GM04504 (cell line): ENCODE data around the gene FAM240B.

Experiments used
- DNase-seq: peaks from one replicate; pipeline ENCODE4 v3.0.0-alpha.2; 2012; ENCODE audit warnings: low read depth

Gene FAM240B

DNA sequence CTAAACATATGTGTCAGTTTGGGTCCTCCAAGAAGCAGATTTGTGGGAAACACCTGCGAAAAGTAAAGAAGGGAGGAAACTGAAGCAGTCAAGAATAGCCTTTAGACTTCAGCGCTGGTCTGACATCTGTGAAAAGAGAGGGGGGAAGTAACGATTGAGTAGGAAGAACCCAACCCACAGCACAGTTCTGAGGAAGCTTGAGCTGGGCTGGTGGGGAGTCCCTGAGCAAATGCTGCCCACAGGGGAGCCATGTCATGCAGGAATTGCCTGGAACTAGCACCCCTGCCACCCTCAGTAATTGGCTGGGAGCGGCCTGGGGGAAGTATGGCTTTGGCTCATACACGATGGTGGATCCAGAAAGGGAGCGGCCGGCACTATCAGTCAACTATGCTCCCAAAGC lies 20.6 kb downstream of the FAM240B start:
- DNase-seq: no peak

DNA sequence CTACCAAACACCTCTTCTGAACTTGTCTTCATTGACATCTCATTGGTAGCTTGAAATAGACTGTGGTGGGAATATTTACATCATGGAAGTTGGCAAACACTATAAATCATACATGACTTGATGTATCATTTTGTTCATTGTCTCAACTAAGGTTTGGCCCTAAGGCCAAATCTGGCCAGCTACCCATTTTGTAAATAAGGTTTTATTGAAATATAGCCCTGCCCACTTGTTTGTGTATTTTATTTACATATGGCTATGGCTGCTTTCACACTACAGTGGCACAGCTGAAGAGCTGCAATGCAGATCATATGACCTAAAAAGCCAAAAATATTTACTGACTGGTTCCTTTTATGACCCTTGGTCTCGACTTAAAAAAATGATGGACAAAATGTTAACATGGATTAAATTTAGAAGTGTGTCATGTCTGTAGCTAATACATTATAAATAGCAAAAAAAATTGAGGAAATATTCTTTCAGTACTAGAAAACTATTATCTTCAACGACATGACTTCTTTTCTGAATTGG lies 22.1 kb downstream of the FAM240B start:
- DNase-seq: no peak

DNA sequence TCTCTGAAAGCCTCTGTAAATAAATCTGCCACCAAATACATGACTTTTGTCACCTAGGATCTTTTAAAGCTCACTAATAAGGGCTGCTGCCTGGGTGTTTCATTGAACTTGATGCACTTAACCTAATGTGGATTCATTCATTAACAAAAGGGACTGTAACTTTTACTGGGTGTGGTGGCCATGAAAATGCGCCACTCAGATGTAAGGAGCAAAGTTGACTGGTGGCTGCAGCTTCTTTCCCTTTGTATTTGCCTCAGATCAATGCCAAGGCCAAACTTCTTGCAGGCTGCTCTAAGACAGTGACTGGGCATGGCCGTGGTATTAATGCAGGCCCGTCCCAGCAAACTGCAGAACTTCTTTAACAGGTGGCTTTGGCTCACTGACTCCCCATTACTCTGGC lies 22.9 kb downstream of the FAM240B start:
- DNase-seq: no peak

DNA sequence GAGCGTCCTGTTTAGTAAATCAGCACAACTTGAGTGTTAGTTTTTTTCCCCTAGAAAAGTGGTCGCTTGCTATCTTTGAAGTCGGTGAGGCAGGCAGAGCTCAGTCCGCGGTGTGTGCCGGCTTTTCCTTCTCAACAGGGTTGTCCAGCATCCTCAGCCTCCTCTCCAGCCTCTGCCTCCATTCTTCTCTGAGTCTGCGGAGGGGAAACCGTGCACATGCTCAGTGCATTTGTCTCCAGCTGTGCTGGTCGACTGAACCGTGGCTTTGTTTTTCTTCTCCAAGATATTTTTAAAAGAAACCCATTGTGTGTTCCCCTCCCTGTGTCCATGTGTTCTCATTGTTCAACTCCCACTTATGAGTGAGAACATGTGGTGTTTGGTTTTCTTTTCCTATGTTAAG lies 25.3 kb downstream of the FAM240B start:
- DNase-seq: no peak

DNA sequence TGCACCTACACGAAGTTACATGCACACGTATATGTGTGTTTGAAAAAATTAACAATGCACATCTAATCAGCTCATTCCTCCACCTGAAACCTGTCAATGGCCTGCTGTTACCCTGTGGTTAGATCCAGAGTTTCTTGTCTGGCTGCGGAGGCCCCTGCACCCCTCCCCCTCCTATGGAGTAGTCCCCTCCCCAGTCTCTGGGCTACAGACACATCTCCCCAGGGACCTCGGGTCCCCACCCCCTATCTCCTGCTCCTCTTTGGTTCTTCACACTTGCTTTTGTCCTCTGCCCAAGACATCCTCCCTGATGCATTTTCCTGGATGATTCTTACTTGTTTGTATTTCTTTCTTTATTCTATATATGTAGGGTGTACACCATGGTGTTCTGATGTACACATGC lies 27.2 kb downstream of the FAM240B start:
- DNase-seq: no peak

DNA sequence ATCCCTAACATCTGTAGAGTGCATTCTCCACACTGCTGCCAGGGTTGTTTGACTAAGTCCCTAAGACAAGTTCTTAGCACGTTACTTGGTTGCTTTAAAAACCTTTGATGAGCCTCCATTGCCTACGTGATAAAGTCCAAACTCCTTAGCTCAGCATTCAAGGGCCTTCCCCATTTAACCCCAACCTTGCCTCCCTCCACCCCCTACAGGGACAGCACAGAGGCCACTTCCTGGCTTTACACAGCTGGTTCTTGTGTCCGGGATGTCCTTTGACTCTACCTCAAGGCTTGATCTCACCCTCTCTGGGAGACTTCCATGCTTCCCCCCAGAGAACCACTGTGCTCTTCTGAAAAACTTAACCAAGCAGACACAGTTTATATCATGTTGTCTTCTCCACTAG lies 29.4 kb downstream of the FAM240B start:
- DNase-seq: no peak

DNA sequence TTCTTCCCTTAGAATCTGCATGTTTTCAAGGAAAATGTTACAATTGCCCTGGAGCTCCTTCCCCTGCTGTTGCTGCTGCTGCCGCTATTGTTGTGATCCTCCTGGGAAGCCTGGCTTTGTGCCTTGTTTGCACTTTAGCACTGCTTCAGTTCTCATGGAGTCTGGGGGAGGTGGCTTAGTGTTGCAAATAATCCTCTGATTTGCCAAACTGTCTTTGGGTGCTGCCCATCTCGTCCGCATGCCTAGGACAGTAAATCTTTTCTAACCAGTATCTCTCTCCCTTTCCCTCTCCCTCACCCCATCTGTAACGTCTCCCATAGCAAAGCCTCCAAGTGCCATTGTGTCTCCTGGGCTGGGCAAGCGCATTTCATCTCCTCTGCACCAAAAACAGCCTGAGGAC lies 30.3 kb downstream of the FAM240B start:
- DNase-seq: no peak

DNA sequence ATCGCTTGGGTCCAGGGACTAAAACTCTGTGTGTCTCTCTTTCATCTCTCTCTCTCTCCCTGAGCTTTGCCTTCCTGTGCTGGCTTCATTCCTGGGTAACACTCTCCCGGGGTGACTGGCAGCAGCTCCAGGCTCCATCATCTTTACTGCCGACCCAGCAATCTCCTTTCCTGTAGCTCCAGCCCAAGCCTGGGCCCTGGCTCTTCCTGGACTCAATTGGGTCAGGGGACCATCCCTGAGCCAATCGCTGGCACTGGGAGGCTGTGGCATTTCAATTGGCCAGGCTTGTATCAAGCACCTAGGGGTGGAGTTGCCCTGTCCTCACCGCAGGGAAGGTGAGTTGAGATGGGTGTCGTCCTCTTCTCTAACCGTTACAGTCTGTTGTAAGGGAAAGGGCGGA lies 31.9 kb downstream of the FAM240B start:
- DNase-seq: no peak

DNA sequence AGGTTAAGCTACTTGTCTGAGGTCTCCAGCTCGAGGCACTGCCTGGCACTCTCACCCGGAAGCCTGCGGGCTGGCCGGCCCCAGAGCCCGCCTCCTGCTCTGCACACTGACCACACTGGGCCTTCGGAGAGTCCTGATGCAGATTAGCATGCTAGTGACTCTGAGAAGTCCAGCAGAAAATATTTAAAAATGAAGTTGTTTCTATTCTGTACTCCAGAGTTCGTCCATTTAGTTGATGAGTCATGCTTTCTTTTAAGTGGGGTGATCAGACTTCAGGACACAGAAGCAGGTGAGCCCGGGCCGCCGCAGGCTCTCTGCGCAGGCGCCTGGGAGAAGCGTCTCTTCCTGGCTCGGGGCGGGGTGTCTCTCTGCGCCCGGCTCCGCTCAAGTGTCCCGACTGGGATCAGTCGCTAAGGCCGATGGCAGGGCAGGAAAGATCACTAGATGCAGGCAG lies 32.5 kb downstream of the FAM240B start:
- no peak for DNase-seq

DNA sequence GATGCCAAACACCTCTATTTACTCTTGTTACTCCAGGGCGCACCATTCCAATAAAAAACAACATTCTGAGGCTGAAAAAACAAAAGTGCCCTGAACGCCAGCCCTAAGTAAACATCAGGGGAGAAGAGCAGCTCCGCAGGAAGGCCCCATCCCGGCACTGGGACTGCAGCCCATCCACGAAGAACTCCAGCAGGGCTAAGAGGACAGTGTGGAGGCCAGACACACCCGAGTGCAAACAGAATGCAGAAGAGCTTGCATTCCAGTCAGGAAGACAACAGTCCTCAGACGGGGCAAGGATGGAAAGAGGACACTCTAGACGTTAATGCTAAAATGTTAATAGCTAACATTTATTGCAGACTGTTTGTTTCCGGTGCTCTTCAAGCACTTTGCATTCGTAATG lies 33.0 kb downstream of the FAM240B start:
- no peak for DNase-seq

DNA sequence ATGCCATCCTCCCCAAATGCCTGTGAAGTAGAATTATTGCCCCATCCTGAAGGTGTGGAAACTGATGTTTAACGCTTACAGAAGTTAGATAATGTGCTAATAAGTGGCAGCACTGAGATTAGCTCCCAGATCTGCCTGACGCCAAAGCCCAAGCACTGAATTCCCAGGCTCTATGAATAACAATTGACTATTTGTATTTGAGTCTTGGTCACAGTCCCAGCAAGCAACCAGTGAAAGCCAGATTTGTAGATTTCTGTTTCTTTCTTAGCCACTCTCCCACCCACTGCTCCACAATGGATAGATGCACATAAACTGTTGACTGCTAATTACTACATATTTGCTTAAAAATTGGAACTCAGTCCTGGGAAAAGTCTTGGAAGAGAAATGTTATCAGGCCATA lies 34.4 kb downstream of the FAM240B start:
- no peak for DNase-seq

DNA sequence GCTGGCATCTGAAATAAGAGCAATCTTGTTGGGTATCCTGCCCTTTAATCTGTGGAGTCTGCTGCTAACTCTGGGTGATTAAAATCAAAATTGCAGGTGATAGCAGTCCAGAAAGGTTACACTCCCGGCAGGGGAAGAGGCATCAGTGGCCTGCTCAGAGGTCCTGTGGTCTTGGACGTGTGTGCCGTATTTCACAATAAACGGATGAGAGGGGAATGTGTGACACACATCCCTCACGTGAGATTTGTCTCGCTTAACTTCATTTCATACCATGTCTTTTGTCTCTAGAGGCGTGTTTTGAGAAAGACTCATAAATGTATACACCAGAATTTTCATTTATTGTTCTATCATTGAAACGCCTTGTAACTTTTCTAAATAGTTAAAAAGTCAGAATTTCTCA lies 36.6 kb downstream of the FAM240B start:
- no peak for DNase-seq

DNA sequence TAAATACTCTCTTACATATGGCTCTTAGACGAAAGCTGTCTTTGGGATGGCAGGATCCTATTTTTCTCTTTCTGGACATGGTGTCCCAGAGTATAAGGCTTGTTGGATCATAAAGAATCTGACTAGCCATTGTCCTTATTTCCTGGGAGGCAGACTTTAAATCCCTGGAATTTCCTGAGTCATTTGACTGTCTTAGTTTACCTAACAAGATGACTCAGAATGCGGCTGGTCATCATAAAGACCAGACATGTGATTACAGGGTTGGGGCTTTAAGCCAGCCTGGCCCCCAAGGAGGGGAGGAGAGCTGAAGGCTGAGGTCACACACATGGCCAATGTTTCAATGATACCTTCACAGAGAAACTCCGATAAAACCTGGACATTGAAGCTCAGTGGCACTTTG lies 37.2 kb downstream of the FAM240B start:
- DNase-seq: peak; percentile 17

DNA sequence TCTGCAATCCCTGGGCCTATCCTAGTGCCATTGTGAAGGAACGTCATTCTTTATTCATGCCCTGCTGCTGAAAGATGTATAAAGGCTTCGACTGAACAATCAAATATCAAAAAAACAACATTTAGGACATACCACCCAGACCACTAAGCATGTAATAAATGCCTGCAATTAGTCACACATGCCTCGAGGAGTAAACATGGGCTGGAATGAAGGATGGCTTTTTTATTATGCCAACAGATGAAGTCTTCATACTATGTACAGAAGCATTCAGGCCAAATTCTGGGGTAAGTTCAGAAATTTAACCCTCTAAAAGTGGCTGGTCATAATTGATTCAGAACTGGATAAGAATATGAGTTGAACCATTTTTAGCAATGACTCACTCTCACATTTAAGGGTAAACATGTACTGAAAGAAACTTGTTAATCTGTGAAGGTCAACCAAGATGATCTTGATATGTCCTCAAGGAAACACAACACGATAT lies 38.1 kb downstream of the FAM240B start:
- peak; percentile 11 for DNase-seq

DNA sequence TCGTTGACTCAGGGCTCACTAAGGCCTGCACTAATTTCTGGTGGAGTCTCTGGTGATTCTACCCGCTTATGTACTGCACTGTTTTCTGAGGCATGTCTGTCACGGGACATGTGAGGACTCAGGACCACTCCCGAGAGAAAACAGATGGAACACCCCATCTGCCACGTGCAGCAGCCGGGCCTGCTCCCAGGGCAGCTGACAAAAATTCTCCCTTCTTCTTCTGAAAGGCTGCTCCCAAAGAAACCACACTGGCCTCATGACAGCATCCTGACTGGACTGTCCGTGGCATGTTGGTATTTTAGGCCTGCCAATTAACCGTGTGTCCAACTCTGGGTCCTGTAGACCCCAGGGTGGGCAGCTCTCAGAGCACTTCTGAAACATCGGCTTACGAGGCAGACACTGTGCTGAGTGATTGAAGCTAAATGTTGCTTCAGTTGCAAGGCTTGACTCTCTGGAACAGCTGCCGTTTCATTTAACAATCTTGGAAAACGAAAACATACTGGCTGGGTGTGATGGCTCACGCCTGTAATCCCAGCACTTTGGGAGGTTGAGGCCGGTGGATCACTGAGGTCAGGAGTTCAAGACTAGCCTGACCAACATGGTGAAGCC lies 39.0 kb downstream of the FAM240B start:
- DNase-seq: no peak

DNA sequence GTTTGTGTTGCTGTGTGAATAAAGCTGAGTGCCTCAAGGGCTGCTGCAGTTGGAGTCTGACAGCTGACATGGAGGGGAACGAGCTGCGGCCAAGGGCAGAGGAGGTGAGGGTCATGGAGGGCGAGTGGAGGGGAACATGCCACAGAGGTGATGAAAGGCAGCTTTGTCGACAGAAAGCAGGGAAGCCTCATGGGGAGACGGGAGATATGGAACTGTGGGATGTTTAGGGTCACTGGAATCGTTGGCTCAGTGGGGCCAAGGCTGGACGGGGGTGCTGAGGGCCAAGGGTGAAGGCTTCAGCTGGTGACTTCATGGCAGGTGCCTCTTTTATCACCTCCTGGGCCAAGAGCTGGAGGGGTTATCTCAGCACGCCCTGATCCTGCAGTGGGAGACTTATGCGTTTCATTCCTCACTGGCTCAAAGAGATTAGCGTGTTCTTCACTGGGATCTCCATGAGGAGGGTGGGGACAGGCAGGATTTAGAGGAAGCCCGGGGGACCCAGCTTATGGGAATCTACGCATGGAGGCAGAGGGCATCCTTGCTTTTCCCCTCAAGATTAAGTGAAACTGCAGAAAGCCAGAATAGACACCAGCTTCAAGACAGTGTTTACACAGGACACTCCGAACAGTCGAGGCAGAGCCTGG lies 42.2 kb downstream of the FAM240B start:
- no peak for DNase-seq

DNA sequence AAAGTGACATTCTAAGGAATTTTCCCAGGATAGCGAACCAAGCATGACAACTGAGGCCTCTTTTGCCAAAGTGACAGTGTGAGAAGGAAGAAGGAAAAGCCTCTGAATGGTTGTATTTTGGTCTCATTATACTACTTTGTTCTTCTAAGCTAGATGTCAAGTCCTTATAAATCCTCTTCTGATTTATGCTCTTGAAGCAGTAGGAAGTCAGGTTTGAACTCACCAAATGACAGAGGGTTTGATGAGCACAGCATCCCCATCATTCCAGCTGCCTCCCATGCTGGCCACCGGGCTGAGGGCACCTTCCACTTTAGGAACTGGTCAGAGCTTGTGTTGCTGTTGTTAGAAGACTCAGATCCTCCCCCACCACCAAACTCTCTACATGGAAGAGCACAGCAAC lies 44.1 kb downstream of the FAM240B start:
- no peak for DNase-seq

DNA sequence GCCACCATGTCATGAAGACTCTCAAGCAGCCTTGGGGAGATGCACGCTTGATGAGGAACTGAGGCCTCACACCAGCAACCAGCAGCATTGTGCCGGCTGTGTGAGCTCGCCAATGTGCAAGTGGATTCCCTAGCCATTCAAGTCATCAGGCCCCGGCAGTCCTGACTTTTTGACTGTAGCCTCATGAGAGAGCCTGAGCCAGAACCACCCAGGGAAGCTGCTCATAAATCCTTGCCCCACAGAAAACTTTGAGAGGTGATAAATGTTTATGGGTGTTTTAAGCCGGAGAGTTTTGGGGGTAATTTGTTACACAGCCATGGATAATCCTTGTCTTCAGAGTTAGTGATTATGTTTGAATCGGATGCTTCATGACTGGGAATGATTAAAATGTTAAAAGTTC lies 44.7 kb downstream of the FAM240B start:
- DNase-seq: no peak

DNA sequence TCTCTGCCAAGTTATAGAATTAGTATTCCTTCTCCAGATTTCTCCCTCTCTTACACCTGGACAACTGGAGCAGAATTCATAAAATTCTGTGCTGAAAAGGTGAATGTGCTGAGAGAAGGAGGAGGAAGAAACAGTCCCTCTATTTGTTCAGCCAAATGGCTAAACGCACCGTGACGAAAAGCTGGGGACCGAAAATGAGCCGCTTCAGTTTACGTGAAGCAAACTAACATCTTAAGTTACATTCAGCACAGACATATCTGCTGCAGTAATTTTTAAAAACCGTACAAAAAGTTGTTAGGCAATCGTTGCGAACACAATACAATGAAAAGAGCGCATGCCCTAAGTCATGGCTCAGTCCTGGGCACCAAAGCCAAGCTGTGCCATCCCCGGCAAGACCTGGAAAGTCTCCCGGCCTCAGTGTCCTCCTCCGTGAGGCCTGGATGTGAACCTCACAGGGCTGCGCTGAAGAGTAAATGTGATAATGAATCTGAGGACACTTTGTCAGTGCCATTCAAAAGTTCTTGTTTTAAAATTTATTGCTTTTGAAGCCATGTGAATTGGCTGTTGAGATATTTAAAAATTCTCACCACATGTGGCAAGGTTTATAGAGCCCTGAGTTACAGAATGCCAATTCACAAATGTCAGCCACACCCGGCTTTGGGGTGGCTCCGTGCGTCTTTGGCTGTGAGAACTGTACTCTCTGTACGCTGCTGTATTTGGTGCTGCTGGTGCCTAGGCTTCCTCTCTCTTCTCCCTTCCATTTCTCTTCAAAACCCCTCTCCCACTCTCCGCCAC lies 46.3 kb downstream of the FAM240B start:
- no peak for DNase-seq

DNA sequence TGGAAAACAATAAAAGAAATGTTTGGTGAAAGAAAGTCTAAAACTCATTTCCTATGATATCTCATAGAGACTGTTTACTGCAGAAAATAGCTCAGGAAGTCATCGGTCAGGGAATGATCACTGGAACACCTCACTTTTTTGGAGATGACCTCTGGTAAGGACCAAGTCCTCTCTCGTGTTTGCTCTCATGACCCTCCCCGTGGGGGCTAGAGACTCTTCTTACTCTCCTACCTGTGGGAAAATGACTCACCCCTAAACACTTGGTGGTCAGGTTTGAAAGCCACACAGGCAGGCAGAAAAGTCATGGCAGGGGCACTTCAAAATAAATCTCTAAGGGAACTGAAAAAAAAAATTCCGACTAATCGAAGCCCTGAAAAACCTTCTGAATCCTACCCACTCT lies 48.2 kb downstream of the FAM240B start:
- DNase-seq: no peak

DNA sequence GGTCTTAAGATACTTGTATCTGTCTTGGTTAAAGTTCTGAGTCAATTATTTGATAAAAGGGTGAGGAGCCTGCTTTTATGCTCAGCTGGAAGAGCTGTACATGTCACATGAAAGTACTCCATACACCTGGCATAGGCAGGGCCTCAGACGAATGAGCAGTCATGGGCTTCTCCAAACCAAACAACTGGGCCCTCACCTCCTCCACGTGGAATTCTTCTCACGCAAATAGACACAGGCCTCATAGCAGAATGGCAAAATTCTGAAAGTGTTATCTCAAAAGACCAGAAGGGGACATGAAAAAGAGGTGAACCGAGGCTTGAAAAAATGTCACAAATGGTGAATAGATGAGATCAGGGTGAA lies 48.6 kb downstream of the FAM240B start:
- DNase-seq: no peak

DNA sequence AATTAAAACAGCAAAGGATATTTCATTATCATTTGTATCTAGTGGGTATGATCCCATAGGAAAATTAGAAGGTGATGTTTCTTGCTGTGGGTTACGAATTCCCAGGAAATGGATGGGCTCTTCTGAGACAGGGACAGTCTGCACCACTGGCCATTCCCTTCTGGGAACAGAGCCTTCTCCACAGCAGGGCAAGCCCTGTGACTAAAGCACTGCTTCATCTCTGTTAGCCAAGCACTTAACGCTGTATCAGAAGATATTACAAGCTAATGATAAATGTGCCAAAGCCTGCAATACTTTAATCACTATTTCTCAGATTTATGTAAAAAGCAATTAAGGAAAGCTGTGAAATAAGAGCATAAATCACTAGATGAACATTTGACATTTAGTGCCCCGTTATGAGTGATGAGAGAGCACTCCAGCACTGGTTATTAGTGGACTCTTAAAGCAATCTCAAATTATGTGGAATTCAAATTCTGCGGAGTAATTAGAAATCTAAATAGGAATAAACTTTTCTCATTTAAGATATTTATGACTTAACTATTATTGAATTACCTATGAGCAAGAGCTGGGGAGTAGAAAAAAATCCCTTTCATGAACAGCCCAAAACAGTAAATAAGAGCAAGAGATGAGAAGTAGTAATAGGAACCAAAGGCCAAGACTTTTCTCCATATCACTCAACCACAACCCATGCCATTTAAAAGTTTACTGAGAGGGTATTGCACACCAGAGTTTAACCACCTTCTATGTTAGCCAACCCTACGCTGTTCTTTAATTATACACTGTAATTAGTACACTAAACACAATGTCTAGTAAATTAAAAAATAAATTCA lies 49.2 kb downstream of the FAM240B start:
- no peak for DNase-seq
